K562 treated with DMSO at 1 percent for 48 hours (cell line): Measurements from ENCODE around the gene MORF4L2. TPM values are rescaled to one million over a fixed set of nuclear protein-coding genes. Genes with fewer than 3 reads are reported as not detected.

Source experiments
- total RNA-seq: library from RNA; unstranded; fragments of 300-600 nt; gene quantifications from 2 replicates; pipeline ENCODE4 v1.2.3, GENCODE V29; 2022; ENCODE audit warnings: low replicate concordance; ENCODE audit errors: extremely low read depth

The MORF4L2 gene
- not detected in 2 replicates for total RNA-seq

GRCh38 chrX:103686199-103687072 lies at the start of gene MORF4L2:
MORF4L2 (minus strand) TSS chrX:103686699; CDS start chrX:103677027, 9,672 bp downstream.

GRCh38 chrX:103710609-103711008 lies 24.1 kb upstream of the MORF4L2 start, which contains the start of gene TMEM31:
TMEM31 (plus strand) TSS chrX:103710909; CDS start chrX:103712259, 1,350 bp downstream.

GRCh38 chrX:103628386-103629317 lies 57.8 kb downstream of the MORF4L2 start, which contains the start of gene TCEAL1:
TCEAL1 (plus strand) TSS chrX:103628975; CDS start chrX:103629917, 942 bp downstream.

Other genes with a start within 250 kb of the MORF4L2 start
- gene RAB40A, start 167.2 kb downstream of the MORF4L2 start, total RNA-seq, result not detected in 2 replicates
- not detected in 2 replicates for gene TCEAL4, start 101.2 kb downstream of the MORF4L2 start, total RNA-seq
- gene TCEAL3, start 78.7 kb downstream of the MORF4L2 start, total RNA-seq, result not detected in 2 replicates
- not detected in 2 replicates for gene TCEAL1, start 57.7 kb downstream of the MORF4L2 start, total RNA-seq
- not detected in 2 replicates for gene TMEM31, start 24.2 kb upstream of the MORF4L2 start, total RNA-seq
- gene PLP1, start 90.1 kb upstream of the MORF4L2 start, total RNA-seq, result not detected in 2 replicates
- gene RAB9B, start 145.6 kb upstream of the MORF4L2 start, total RNA-seq, result not detected in 2 replicates